ENCODE measurements around the gene RBM10.

DNA sequence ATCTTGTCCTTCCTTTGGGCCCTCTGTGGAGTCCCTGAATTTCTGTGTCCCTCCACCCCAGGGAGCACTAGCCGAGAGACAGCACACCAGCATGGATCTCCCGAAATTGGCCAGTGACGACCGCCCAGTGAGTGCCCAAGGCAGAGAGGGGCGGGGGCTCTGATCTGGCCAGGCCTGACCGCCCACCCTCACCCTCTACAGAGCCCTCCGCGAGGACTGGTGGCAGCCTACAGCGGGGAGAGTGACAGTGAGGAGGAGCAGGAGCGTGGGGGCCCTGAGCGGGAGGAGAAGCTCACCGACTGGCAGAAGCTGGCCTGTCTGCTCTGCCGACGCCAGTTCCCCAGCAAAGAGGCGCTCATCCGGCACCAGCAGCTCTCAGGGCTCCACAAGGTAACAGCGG lies 40.2 kb downstream of the RBM10 start:
- no peak for TF ChIP-seq CTCF (conservative IDR thresholded peaks at IDR 0.05 in 1 of 2, IDR thresholded peaks at IDR 0.05 in 1 of 2; ENCODE audit: low read depth in 1 of 2, low read length in 2 of 2)
- TF ChIP-seq EZH2 (IDR thresholded peaks at IDR 0.05; ENCODE audit: low read length, missing control alignments), result no peak

Measured in fibroblast of lung (primary cell).